HCT116 (cell line): ENCODE results near the gene BLOC1S6. TPM values are rescaled to one million over a fixed set of nuclear protein-coding genes. Genes with fewer than 3 reads are reported as not detected.
A peak's percentile ranks its signal among the peaks of the same experiment; 100 is the strongest.

Experiments used
- ATAC-seq: fragments of 200-7000 bp; cut with Tn5 transposase; 2 replicates; pipeline ENCODE4 v1.9.1; 2020; ENCODE audit warnings: mild to moderate bottlenecking, moderate library complexity
- BruUV-seq: library from RNA; stranded (reverse); fragments of 400-500 nt; replicated peaks from 2 replicates; lab custom pipeline; 2021; lab: Mats Ljungman, UMichigan
- CTCF ChIA-PET: fragments of 300-600 bp; sonication (Branson Sonifier 250); formaldehyde crosslinking; loops from one replicate; lab custom pipeline; 2021; ENCODE audit warnings: antibody characterized with exemption; lab: Charles Lee
- POLR2A ChIA-PET: fragments of 300-600, 350-600 bp; sonication (Branson Sonifier 250); formaldehyde crosslinking; loops from one replicate; lab custom pipeline; 2021; ENCODE audit warnings: antibody characterized with exemption; lab: Charles Lee
- RAD21 ChIA-PET, 2 experiments: fragments of 300-600 bp; sonication (Branson Sonifier 250); formaldehyde crosslinking; loops; one replicate each; lab custom pipeline; 2023; ENCODE audit warnings: low total read pairs in 2 of 2; ENCODE audit not compliant: uncharacterized antibody in 2 of 2, unreplicated experiment in 2 of 2, low non-redundant PET in 1 of 2; lab: Charles Lee
- DNase-seq: peaks from one replicate; pipeline ENCODE4 v3.0.0-alpha.2; 2010; ENCODE audit warnings: low read depth, low spot score
- H2AFZ ChIP-seq: fragments of 200-600 bp; shearing (Covaris generic), sonication (generic); 2 replicates; pipeline ENCODE4 v1.6.1; 2017; ENCODE audit warnings: low read depth, mixed run types, mixed read lengths, antibody characterized with exemption, low read length; ENCODE audit not compliant: poor library complexity, severe bottlenecking
- H3K27ac ChIP-seq: 2 replicates; pipeline ENCODE4 v1.5.1; 2012; ENCODE audit warnings: low read depth, low read length
- H3K27me3 ChIP-seq: fragments of 200-600 bp; sonication (generic); 2 replicates; pipeline ENCODE4 v1.6.1; 2016; ENCODE audit warnings: mixed run types, low read length, mixed read lengths; ENCODE audit not compliant: insufficient read depth
- H3K36me3 ChIP-seq, 2 experiments: fragments of 200-500 bp in 1 of 2; fragments of 200-600 bp in 1 of 2; sonication (Bioruptor generic) in 1 of 2; sonication (generic) in 1 of 2; 2 replicates each; pipeline versions ENCODE4 v1.5.1 to v1.6.1; 2014 to 2016; ENCODE audit warnings: low read length in 2 of 2, inconsistent platforms in 1 of 2, mixed read lengths in 1 of 2, mixed run types in 1 of 2; ENCODE audit not compliant: insufficient read depth in 2 of 2, control insufficient read depth in 1 of 2
- H3K4me1 ChIP-seq, 2 experiments: fragments of 200-600 bp in 1 of 2; sonication (generic) in 1 of 2; 2 replicates each; pipeline versions ENCODE4 v1.5.1 to v1.6.1; 2012 to 2017; ENCODE audit warnings: low read length in 2 of 2, inconsistent platforms in 1 of 2, mild to moderate bottlenecking in 1 of 2, mixed read lengths in 1 of 2, mixed run types in 1 of 2, moderate library complexity in 1 of 2; ENCODE audit not compliant: insufficient read depth in 2 of 2, control insufficient read depth in 1 of 2
- H3K4me2 ChIP-seq: fragments of 200-600 bp; sonication (generic); 2 replicates; pipeline ENCODE4 v1.6.1; 2017; ENCODE audit warnings: mixed run types, low read length, mixed read lengths
- H3K4me3 ChIP-seq, 2 experiments: fragments of 200-600 bp in 1 of 2; sonication (generic) in 1 of 2; replicated peaks in 1 of 2; 2 replicates each; pipeline ENCODE4 v1.5.1; 2011 to 2016; ENCODE audit warnings: low read length in 2 of 2, control low read depth in 1 of 2, low read depth in 1 of 2, mild to moderate bottlenecking in 1 of 2, mixed read lengths in 1 of 2, mixed run types in 1 of 2
- H3K79me2 ChIP-seq: fragments of 200-600 bp; sonication (generic); 2 replicates; pipeline ENCODE4 v1.6.1; 2017; ENCODE audit warnings: mild to moderate bottlenecking, mixed run types, low read length, moderate library complexity, mixed read lengths; ENCODE audit not compliant: insufficient read depth
- H3K9ac ChIP-seq: fragments of 200-600 bp; sonication (generic); 2 replicates; pipeline ENCODE4 v1.6.1; 2016; ENCODE audit warnings: low read length, mixed read lengths
- H3K9me2 ChIP-seq: fragments of 200-600 bp; sonication (generic), shearing (Covaris generic); 2 replicates; pipeline ENCODE4 v1.6.1; 2017; ENCODE audit warnings: mixed run types, mild to moderate bottlenecking, moderate library complexity; ENCODE audit not compliant: insufficient read depth
- H3K9me3 ChIP-seq, 2 experiments: fragments of 200-500 bp in 1 of 2; fragments of 200-600 bp in 1 of 2; sonication (Bioruptor generic) in 1 of 2; sonication (generic) in 1 of 2; 2 replicates each; pipeline ENCODE4 v1.6.1; 2014 to 2017; ENCODE audit warnings: low read length in 2 of 2, mixed read lengths in 2 of 2, inconsistent platforms in 1 of 2, low read depth in 1 of 2, mild to moderate bottlenecking in 1 of 2, mixed run types in 1 of 2, moderate library complexity in 1 of 2; ENCODE audit not compliant: control insufficient read depth in 1 of 2, insufficient read depth in 1 of 2
- H4K20me1 ChIP-seq: fragments of 200-600 bp; sonication (generic), shearing (Covaris generic); 2 replicates; pipeline ENCODE4 v1.6.1; 2017; ENCODE audit warnings: mixed run types, mild to moderate bottlenecking, moderate library complexity; ENCODE audit not compliant: insufficient read depth
- ATF3 ChIP-seq: IDR thresholded peaks from 2 replicates; pipeline ENCODE4 v1.6.1; 2012
- CBX3 ChIP-seq: IDR thresholded peaks from 2 replicates; pipeline ENCODE4 v1.6.1; 2012; ENCODE audit warnings: low read depth
- CEBPB ChIP-seq: IDR thresholded peaks from 2 replicates; pipeline ENCODE4 v1.6.1; 2012; ENCODE audit warnings: low read depth
- CTCF ChIP-seq, 3 experiments: fragments of 200-600 bp in 1 of 3; sonication (generic) in 1 of 3; IDR thresholded peaks in 2 of 3; conservative IDR thresholded peaks in 1 of 3; 2 replicates each; pipeline ENCODE4 v1.5.1; 2012 to 2017; ENCODE audit warnings: low read depth in 2 of 3, low read length in 2 of 3, antibody characterized with exemption in 1 of 3, borderline replicate concordance in 1 of 3, control low read depth in 1 of 3, mild to moderate bottlenecking in 1 of 3, mixed read lengths in 1 of 3, mixed run types in 1 of 3, moderate library complexity in 1 of 3; ENCODE audit not compliant: insufficient read depth in 1 of 3
- ELF1 ChIP-seq: IDR thresholded peaks from 2 replicates; pipeline ENCODE4 v1.6.1; 2012; ENCODE audit warnings: low read depth, borderline replicate concordance
- EZH2 ChIP-seq: fragments of 200-600 bp; sonication (generic); IDR thresholded peaks from 2 replicates; pipeline ENCODE4 v1.6.1; 2017; ENCODE audit warnings: antibody characterized with exemption, mixed run types
- EZH2phosphoT487 ChIP-seq: fragments of 200-600 bp; IDR thresholded peaks from 2 replicates; pipeline ENCODE4 v1.6.1; 2018; ENCODE audit warnings: antibody characterized with exemption, borderline replicate concordance
- JUND ChIP-seq: IDR thresholded peaks from 2 replicates; pipeline ENCODE4 v1.6.1; 2012
- POLR2AphosphoS5 ChIP-seq: IDR thresholded peaks from 2 replicates; pipeline ENCODE4 v1.6.1; 2011; ENCODE audit warnings: mild to moderate bottlenecking, low read depth, low read length, moderate library complexity
- RAD21 ChIP-seq: IDR thresholded peaks from 2 replicates; pipeline ENCODE4 v1.6.1; 2012; ENCODE audit warnings: low read depth, mild to moderate bottlenecking
- SIN3A ChIP-seq: IDR thresholded peaks from 2 replicates; pipeline ENCODE4 v1.6.1; 2012; ENCODE audit warnings: low read depth
- SP1 ChIP-seq: IDR thresholded peaks from 2 replicates; pipeline ENCODE4 v1.6.1; 2012; ENCODE audit warnings: low read depth
- SRF ChIP-seq: IDR thresholded peaks from 2 replicates; pipeline ENCODE4 v1.6.1; 2012; ENCODE audit warnings: low read depth
- TCF7L2 ChIP-seq: IDR thresholded peaks from 2 replicates; pipeline ENCODE4 v1.7.0; 2011; ENCODE audit warnings: borderline replicate concordance, inconsistent platforms; ENCODE audit not compliant: insufficient read depth, insufficient read length; ENCODE audit errors: extremely low read depth
- YY1 ChIP-seq: IDR thresholded peaks from 2 replicates; pipeline ENCODE4 v1.6.1; 2011; ENCODE audit warnings: low read length, low read depth, moderate library complexity, mild to moderate bottlenecking; ENCODE audit not compliant: insufficient replicate concordance; ENCODE audit errors: extremely low read depth
- ZBTB33 ChIP-seq: IDR thresholded peaks from 2 replicates; pipeline ENCODE4 v1.6.1; 2011; ENCODE audit warnings: mild to moderate bottlenecking, low read length, moderate library complexity; ENCODE audit not compliant: insufficient replicate concordance; ENCODE audit errors: extremely low read depth
- ZFX ChIP-seq: fragments of 450-650 bp; IDR thresholded peaks from 2 replicates; pipeline ENCODE4 v1.6.1; 2017
- ZNF274 ChIP-seq: fragments of 200-500 bp; sonication (Bioruptor generic); IDR thresholded peaks from 2 replicates; pipeline ENCODE4 v1.6.1; 2014; ENCODE audit warnings: mild to moderate bottlenecking, low read depth, low read length, inconsistent platforms
- intact Hi-C: fragments of 100-400 bp; cut with micrococcal nuclease; formaldehyde crosslinking; loops from 2 replicates; pipeline ENCODE4 v1.10.0; 2022
- total RNA-seq: library from RNA; stranded (reverse); gene quantifications from one replicate; pipeline ENCODE4 v1.2.1, GENCODE V29; 2021; ENCODE audit not compliant: unreplicated experiment

The BLOC1S6 gene
- total RNA-seq, 1 experiment from 2014 or later, result 40.7 TPM

- TF ChIP-seq ZBTB33, result no peak
- no peak for TF ChIP-seq CBX3
- TF ChIP-seq TCF7L2, result no peak
Measured at GRCh38 chr15:45589256-45589655, 2.1 kb downstream of the BLOC1S6 start (continued).

GRCh38 chr15:45594319-45594718, 7.1 kb downstream of the BLOC1S6 start:
- no peaks in the 10 kb centered on the region for H3K9me3 ChIP-seq
- BruUV-seq, result no TSS peak
- POLR2A ChIA-PET, result interaction anchor here (1.4 kb wide), 1 partner anchor 8 kb away, joined by 3 read pairs; the partner anchor contains the start of gene BLOC1S6
- H3K4me3 ChIP-seq, result no peak overlapping the region
- peaks cover 65% of the 10 kb centered on the region for H3K79me2 ChIP-seq
- peaks cover 2 to 10% of the 10 kb centered on the region in 2 experiments for H3K36me3 ChIP-seq
- no peak overlapping the region for H2AFZ ChIP-seq
- H3K4me1 ChIP-seq, result peaks cover 12 to 15% of the 10 kb centered on the region in 2 experiments; a peak in 3 of 4 replicates
- H3K27ac ChIP-seq, result peak overlapping the region; percentile 74
- DNase-seq (no peak), ATAC-seq (no peak)
- no peaks in the 10 kb centered on the region for H3K9me2 ChIP-seq
- CTCF ChIA-PET, result interaction anchor here (1.0 to 1.6 kb wide), 4 partner anchors 17 to 476 kb away, joined by 3 to 6 read pairs (median 5); no protein-coding TSS in a partner anchor
- RAD21 ChIA-PET, result no interaction called here
- no peak overlapping the region for H3K9ac ChIP-seq
- no peaks in the 10 kb centered on the region for H4K20me1 ChIP-seq
- peak overlapping the region; percentile 46; the same call in 1 of the 2 replicates for H3K4me2 ChIP-seq
- intact Hi-C loops, result no loop called here
- H3K27me3 ChIP-seq, result no peaks in the 10 kb centered on the region
- TF ChIP-seq ATF3 (no peak), EZH2 (no peak), ZBTB33 (no peak), CEBPB (no peak), YY1 (no peak), SRF (no peak), ZNF274 (no peak), JUND (no peak), CTCF (IDR thresholded peaks at IDR 0.05 in 2 of 3, conservative IDR thresholded peaks at IDR 0.05 in 1 of 3; ENCODE audit: borderline replicate concordance in 1 of 3, insufficient read depth in 1 of 3, low read depth in 2 of 3, low read length in 2 of 3) (no peak), SIN3A (no peak), EZH2phosphoT487 (no peak), ZFX (no peak), POLR2AphosphoS5 (no peak), ELF1 (no peak), SP1 (no peak), RAD21 (no peak), TCF7L2 (no peak), CBX3 (no peak)
